Measurements from ENCODE around the gene PAPOLB. TPM values are rescaled to one million over a fixed set of nuclear protein-coding genes. Genes with fewer than 3 reads are reported as not detected.

The PAPOLB gene
- total and polyA plus RNA-seq, 7 experiments from 2014 or later: not detected

DNA sequence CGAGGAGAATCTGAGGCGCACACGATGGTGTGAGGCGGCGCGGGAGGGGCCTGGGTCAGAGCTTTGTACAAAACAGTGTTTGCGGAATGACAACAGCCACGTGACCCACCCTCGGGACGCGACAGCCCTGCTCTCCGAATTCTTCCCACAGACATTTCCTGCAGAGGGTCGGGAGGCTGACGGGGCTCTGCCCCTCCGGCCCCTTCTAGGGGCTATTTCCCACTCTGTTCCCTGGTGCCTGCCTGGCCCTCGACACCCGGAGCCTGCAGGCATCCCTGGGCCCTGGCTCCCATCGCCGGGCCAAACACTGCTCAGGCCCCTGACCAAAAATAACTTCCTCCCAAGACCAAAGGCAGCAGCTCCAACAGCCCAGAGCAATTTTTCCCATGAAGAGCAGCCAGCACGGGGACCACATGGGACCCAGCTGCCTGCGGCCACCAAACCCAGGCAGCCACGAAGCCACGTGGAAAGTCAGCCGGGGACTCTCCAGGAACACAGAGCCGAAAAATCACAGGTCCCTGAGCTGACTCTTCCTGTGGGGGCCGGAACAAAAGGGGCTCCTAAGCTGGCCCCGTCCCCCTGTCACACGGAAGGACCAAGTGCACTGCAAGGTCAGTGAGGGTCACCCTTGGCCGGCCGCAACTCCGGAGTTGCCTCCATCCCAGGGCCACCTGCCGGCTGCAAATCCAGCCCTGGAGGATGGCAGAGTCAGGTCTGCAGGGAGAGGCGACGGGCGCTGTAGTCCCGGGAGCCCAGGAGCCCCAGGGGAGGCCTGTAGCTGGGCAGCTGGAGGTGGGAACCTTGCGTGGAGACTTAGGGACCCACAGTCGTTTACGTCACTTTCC is 42.0 kb downstream of the PAPOLB start:
- Histone ChIP-seq H3K9me3 (ENCODE audit: control insufficient read depth in 2 of 3, low read length in 3 of 3) (no peaks in the 10 kb centered on the region), H3K4me3 (ENCODE audit: low read length) (no peak overlapping the region), H3K27me3 (ENCODE audit: control insufficient read depth in 2 of 2, insufficient read depth in 2 of 2, low read length in 2 of 2) (no peaks in the 10 kb centered on the region), H3K36me3 (ENCODE audit: control insufficient read depth in 2 of 3, insufficient read depth in 3 of 3, low read length in 3 of 3) (no peaks in the 10 kb centered on the region), H3K27ac (ENCODE audit: low read depth, low read length) (no peak overlapping the region), H3K4me1 (ENCODE audit: control insufficient read depth in 2 of 2, insufficient read depth in 2 of 2, low read length in 2 of 2) (no peaks in the 10 kb centered on the region)
- Mint-ChIP-seq H3K27ac (no peak overlapping the region), H3K36me3 (no peaks in the 10 kb centered on the region), H3K27me3 (peaks cover 0 to 12% (median 5%) of the 10 kb centered on the region in 5 donors), H3K9me3 (no peaks in the 10 kb centered on the region), H3K4me1 (peaks cover 0 to under 1% (median 0%) of the 10 kb centered on the region in 7 donors), H3K4me3 (no peak overlapping the region)
- ChIA-PET POLR2A (no interaction called here), CTCF (interaction anchor here (0.6 to 1.1 kb wide), 2 partner anchors 10 to 264 kb away, joined by 3 to 5 read pairs; no protein-coding TSS in a partner anchor)
- intact Hi-C loops (cut with micrococcal nuclease): loop anchor here in 1 of 2 donors (10.0 kb wide), 1 partner anchor 65 kb away; the partner anchor contains the start of gene RADIL
- DNase-seq (no peak), ATAC-seq (no peak)

DNA sequence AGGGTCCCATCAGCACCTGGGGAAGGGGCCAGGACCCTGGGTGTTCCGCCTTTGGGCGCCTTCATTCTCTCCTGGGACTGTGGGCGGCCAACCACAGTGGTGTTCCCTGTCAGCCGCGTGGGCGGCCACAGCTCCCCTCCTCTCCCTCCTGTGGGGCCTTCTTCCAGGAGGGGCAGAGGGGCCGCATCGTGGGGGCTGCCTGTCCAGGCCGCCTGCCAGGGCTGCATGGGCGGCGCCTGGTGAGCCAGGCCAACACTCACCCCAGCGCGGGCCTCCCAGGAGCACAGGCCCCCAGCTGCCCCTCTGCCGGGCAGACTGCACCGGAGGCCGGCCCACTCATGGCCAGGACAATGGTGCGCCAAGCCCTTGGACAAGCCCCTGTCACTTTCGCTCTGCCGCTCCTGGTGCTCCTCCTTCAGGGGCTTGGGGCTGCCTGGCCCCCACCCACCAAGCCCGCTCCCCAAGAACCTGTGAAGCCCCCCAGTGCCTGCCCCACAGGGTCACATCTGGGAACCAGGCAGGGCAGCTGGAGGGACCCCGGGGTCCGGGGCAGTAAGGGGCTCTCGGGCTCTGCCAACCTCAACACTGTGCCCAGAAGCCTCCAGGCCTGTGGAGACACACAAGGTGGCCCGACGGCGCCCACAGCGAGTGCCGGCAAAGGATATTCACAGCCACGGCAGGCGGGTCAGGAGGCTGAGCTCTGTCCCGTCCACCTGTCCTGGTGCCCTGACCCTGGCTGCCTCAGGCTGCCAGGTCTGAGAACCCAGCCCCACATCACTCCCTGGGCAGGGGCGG is 43.6 kb downstream of the PAPOLB start:
- intact Hi-C loops (cut with micrococcal nuclease): no loop called here
- H3K4me3 Mint-ChIP-seq: no peak overlapping the region

GRCh38 chr7:4817178-4817901 is 44.5 kb downstream of the PAPOLB start:
- Histone ChIP-seq H3K27me3 (ENCODE audit: control insufficient read depth in 2 of 2, insufficient read depth in 2 of 2, low read length in 2 of 2) (no peaks in the 10 kb centered on the region), H3K4me1 (ENCODE audit: control insufficient read depth in 2 of 2, insufficient read depth in 2 of 2, low read length in 2 of 2) (no peaks in the 10 kb centered on the region), H3K36me3 (ENCODE audit: control insufficient read depth in 2 of 3, insufficient read depth in 3 of 3, low read length in 3 of 3) (no peaks in the 10 kb centered on the region), H3K9me3 (ENCODE audit: control insufficient read depth in 2 of 3, low read length in 3 of 3) (no peaks in the 10 kb centered on the region), H3K27ac (ENCODE audit: low read depth, low read length) (no peak overlapping the region), H3K4me3 (ENCODE audit: low read length) (no peak overlapping the region)
- Mint-ChIP-seq H3K27me3 (peaks cover 13 to 30% (median 18%) of the 10 kb centered on the region in 5 donors), H3K36me3 (peaks cover 0 to 4% (median 0%) of the 10 kb centered on the region in 5 donors), H3K27ac (no peak overlapping the region), H3K4me3 (no peak overlapping the region), H3K9me3 (peaks cover 0 to 5% (median 0%) of the 10 kb centered on the region in 11 donors), H3K4me1 (peaks cover 0 to 9% (median 0%) of the 10 kb centered on the region in 7 donors)
- intact Hi-C loops (cut with micrococcal nuclease): no loop called here
- ATAC-seq: no peak
- ChIA-PET CTCF (no interaction called here), POLR2A (no interaction called here)
- no peak for DNase-seq

More for the DNA sequence above, 43.6 kb downstream of the PAPOLB start:
- Mint-ChIP-seq H3K36me3 (no peaks in the 10 kb centered on the region), H3K4me1 (peaks cover 0 to 9% (median 0%) of the 10 kb centered on the region in 7 donors), H3K9me3 (peaks cover 0 to 5% (median 0%) of the 10 kb centered on the region in 11 donors), H3K27ac (no peak overlapping the region), H3K27me3 (peaks cover 6 to 26% (median 13%) of the 10 kb centered on the region in 5 donors)
- no peak overlapping the region for H3K4me3 ChIP-seq (ENCODE audit: low read length)
- H3K27me3 ChIP-seq (ENCODE audit: control insufficient read depth in 2 of 2, insufficient read depth in 2 of 2, low read length in 2 of 2): no peaks in the 10 kb centered on the region
- ChIA-PET CTCF (no interaction called here), POLR2A (no interaction called here)
- ATAC-seq: no peak
- no peaks in the 10 kb centered on the region for H3K36me3 ChIP-seq (ENCODE audit: control insufficient read depth in 2 of 3, insufficient read depth in 3 of 3, low read length in 3 of 3)
- H3K27ac ChIP-seq (ENCODE audit: low read depth, low read length): no peak overlapping the region
- DNase-seq: no peak
- H3K9me3 ChIP-seq (ENCODE audit: control insufficient read depth in 2 of 3, low read length in 3 of 3): no peaks in the 10 kb centered on the region
- H3K4me1 ChIP-seq (ENCODE audit: control insufficient read depth in 2 of 2, insufficient read depth in 2 of 2, low read length in 2 of 2): no peaks in the 10 kb centered on the region

GRCh38 chr7:4816419-4817080 is 45.3 kb downstream of the PAPOLB start:
- Histone ChIP-seq H3K27ac (ENCODE audit: low read depth, low read length) (no peak overlapping the region), H3K4me3 (ENCODE audit: low read length) (no peak overlapping the region), H3K27me3 (ENCODE audit: control insufficient read depth in 2 of 2, insufficient read depth in 2 of 2, low read length in 2 of 2) (no peaks in the 10 kb centered on the region), H3K4me1 (ENCODE audit: control insufficient read depth in 2 of 2, insufficient read depth in 2 of 2, low read length in 2 of 2) (no peaks in the 10 kb centered on the region), H3K9me3 (ENCODE audit: control insufficient read depth in 2 of 3, low read length in 3 of 3) (no peaks in the 10 kb centered on the region), H3K36me3 (ENCODE audit: control insufficient read depth in 2 of 3, insufficient read depth in 3 of 3, low read length in 3 of 3) (no peaks in the 10 kb centered on the region)
- CTCF ChIA-PET: no interaction called here
- intact Hi-C loops (cut with micrococcal nuclease): no loop called here
- no peak for ATAC-seq
- POLR2A ChIA-PET: no interaction called here
- H3K9me3 Mint-ChIP-seq: peaks cover 0 to 5% (median 0%) of the 10 kb centered on the region in 11 donors
- H3K27ac Mint-ChIP-seq: no peak overlapping the region
- peaks cover 0 to 9% (median 0%) of the 10 kb centered on the region in 7 donors for H3K4me1 Mint-ChIP-seq
- no peak overlapping the region for H3K4me3 Mint-ChIP-seq
- H3K27me3 Mint-ChIP-seq: peaks cover 13 to 30% (median 18%) of the 10 kb centered on the region in 5 donors
- H3K36me3 Mint-ChIP-seq: peaks cover 0 to 4% (median 0%) of the 10 kb centered on the region in 5 donors
- no peak for DNase-seq

DNA sequence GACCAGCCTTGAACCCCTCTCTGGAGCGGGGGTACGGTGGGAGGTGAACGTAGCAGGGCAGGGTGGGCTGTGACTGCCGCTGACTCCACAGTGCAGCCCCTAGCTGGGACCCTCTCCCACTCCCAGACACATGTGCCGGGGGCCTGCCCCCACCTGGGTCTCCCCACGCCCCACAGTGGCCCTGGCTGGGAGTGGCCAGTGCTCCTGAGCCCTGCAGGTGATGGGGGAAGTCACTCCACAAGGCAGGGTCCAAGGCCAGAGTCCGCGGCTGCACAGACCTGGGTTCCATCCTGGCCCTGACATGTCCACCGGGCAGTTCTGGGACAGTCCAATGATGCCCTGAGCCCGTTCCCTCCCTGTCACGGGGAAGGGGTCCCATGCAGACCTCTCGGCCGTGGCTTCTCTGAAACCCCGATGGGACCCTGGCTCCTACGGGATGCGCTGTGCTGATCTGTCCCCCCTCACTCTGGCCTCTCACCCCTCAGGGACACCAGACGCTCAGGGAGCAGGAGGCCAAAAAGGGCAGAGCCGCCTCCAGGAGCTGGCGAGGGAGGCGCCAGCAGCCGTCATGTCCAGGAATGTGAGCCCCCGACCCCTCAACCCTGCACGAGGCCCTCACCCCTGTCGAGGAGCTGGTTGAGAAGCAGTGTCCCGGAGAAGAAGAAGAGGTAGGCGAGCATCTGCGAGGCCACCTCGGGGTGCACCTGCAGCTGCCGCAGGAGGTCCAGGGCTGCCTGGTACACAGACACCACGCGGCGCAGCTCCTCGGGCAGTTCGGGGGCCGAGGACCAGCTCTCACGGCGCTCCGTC is 46.0 kb downstream of the PAPOLB start:
- H3K4me3 Mint-ChIP-seq: no peak overlapping the region
- POLR2A ChIA-PET: no interaction called here

More for the DNA sequence above, 46.0 kb downstream of the PAPOLB start:
- CTCF ChIA-PET: no interaction called here
- intact Hi-C loops (cut with micrococcal nuclease): no loop called here
- peaks cover 13 to 30% (median 14%) of the 10 kb centered on the region in 5 donors for H3K27me3 Mint-ChIP-seq
- H3K4me3 ChIP-seq (ENCODE audit: low read length): no peak overlapping the region
- no peak overlapping the region for H3K27ac Mint-ChIP-seq
- H3K36me3 Mint-ChIP-seq: peaks cover 0 to 4% (median 0%) of the 10 kb centered on the region in 5 donors
- H3K36me3 ChIP-seq (ENCODE audit: control insufficient read depth in 2 of 3, insufficient read depth in 3 of 3, low read length in 3 of 3): no peaks in the 10 kb centered on the region
- H3K9me3 Mint-ChIP-seq: peaks cover 0 to 5% (median 0%) of the 10 kb centered on the region in 11 donors
- no peak for ATAC-seq
- no peaks in the 10 kb centered on the region for H3K4me1 ChIP-seq (ENCODE audit: control insufficient read depth in 2 of 2, insufficient read depth in 2 of 2, low read length in 2 of 2)
- no peaks in the 10 kb centered on the region for H3K9me3 ChIP-seq (ENCODE audit: control insufficient read depth in 2 of 3, low read length in 3 of 3)
- peaks cover 0 to 9% (median 0%) of the 10 kb centered on the region in 7 donors for H3K4me1 Mint-ChIP-seq
- no peak for DNase-seq
- no peaks in the 10 kb centered on the region for H3K27me3 ChIP-seq (ENCODE audit: control insufficient read depth in 2 of 2, insufficient read depth in 2 of 2, low read length in 2 of 2)
- H3K27ac ChIP-seq (ENCODE audit: low read depth, low read length): no peak overlapping the region

All from naive thymus-derived CD4-positive, alpha-beta T cell (primary cell).